Measurements from ENCODE around the gene CORO7. TPM values are rescaled to one million over a fixed set of nuclear protein-coding genes. Genes with fewer than 3 reads are reported as not detected.
A peak's percentile ranks its signal among the peaks of the same experiment; 100 is the strongest.

The CORO7 gene
- total and polyA plus RNA-seq, 7 donors, result 10.0 to 43.4 (median 17.1) TPM

GRCh38 chr16:4378999-4379690, 37.3 kb downstream of the CORO7 start:
- H3K36me3 ChIP-seq, result peaks cover 5 to 27% (median 13%) of the 10 kb centered on the region in 4 donors
- no peaks in the 10 kb centered on the region for H3K27me3 ChIP-seq
- TF ChIP-seq, protein P1, sequence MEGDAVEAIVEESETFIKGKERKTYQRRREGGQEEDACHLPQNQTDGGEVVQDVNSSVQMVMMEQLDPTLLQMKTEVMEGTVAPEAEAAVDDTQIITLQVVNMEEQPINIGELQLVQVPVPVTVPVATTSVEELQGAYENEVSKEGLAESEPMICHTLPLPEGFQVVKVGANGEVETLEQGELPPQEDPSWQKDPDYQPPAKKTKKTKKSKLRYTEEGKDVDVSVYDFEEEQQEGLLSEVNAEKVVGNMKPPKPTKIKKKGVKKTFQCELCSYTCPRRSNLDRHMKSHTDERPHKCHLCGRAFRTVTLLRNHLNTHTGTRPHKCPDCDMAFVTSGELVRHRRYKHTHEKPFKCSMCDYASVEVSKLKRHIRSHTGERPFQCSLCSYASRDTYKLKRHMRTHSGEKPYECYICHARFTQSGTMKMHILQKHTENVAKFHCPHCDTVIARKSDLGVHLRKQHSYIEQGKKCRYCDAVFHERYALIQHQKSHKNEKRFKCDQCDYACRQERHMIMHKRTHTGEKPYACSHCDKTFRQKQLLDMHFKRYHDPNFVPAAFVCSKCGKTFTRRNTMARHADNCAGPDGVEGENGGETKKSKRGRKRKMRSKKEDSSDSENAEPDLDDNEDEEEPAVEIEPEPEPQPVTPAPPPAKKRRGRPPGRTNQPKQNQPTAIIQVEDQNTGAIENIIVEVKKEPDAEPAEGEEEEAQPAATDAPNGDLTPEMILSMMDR (IDR thresholded peaks at IDR 0.05), result no peak
- no peak for TF ChIP-seq POLR2A (IDR thresholded peaks at IDR 0.05)
- no peak for TF ChIP-seq POLR2AphosphoS5 (IDR thresholded peaks at IDR 0.05)
- TF ChIP-seq EP300 (IDR thresholded peaks at IDR 0.05), result no peak
- H3K9me3 ChIP-seq, result no peaks in the 10 kb centered on the region
- intact Hi-C loops (cut with DNase I), result no loop called here
- peaks cover 0 to 65% (median 57%) of the 10 kb centered on the region in 4 donors for H3K4me1 ChIP-seq
- no peak for DNase-seq
- H3K4me3 ChIP-seq, result no peak overlapping the region
- peak overlapping the region in 3 of 4 donors; percentile 82 to 97 (median 90) for H3K27ac ChIP-seq
- WGBS, 2 donors, result 89 to 91% methylated on average over 21 of the region's 21 CpGs

GRCh38 chr16:4378161-4378666, 38.2 kb downstream of the CORO7 start:
- DNase-seq, result no peak
- intact Hi-C loops (cut with DNase I), result no loop called here

GRCh38 chr16:4377573-4378154, 38.7 kb downstream of the CORO7 start:
- Histone ChIP-seq H3K36me3 (peaks cover 2 to 22% (median 7%) of the 10 kb centered on the region in 4 donors), H3K4me1 (peaks cover 0 to 80% (median 71%) of the 10 kb centered on the region in 4 donors), H3K4me3 (no peak overlapping the region), H3K9me3 (no peaks in the 10 kb centered on the region), H3K27me3 (no peaks in the 10 kb centered on the region), H3K27ac (peak overlapping the region; percentile 82 to 97 (median 90))
- 88 to 89% methylated on average over 12 of the region's 12 CpGs for WGBS, 2 donors
- TF ChIP-seq POLR2A (IDR thresholded peaks at IDR 0.05), result no peak
- no peak for TF ChIP-seq POLR2AphosphoS5 (IDR thresholded peaks at IDR 0.05)
- TF ChIP-seq, protein P1 (IDR thresholded peaks at IDR 0.05), result no peak
- no peak for TF ChIP-seq EP300 (IDR thresholded peaks at IDR 0.05)
- no peak for DNase-seq
- intact Hi-C loops (cut with DNase I), result no loop called here

More at GRCh38 chr16:4378161-4378666, 38.2 kb downstream of the CORO7 start:
- Histone ChIP-seq H3K9me3 (no peaks in the 10 kb centered on the region), H3K4me3 (no peak overlapping the region), H3K4me1 (peaks cover 0 to 74% (median 66%) of the 10 kb centered on the region in 4 donors), H3K36me3 (peaks cover 5 to 27% (median 11%) of the 10 kb centered on the region in 4 donors), H3K27me3 (no peaks in the 10 kb centered on the region), H3K27ac (peak overlapping the region; percentile 82 to 97 (median 90))
- no peak for TF ChIP-seq EP300 (IDR thresholded peaks at IDR 0.05)
- TF ChIP-seq POLR2AphosphoS5 (IDR thresholded peaks at IDR 0.05), result peak in 1 of 4 donors; percentile 38
- 84 to 88% methylated on average over 15 of the region's 15 CpGs for WGBS, 2 donors

DNA sequence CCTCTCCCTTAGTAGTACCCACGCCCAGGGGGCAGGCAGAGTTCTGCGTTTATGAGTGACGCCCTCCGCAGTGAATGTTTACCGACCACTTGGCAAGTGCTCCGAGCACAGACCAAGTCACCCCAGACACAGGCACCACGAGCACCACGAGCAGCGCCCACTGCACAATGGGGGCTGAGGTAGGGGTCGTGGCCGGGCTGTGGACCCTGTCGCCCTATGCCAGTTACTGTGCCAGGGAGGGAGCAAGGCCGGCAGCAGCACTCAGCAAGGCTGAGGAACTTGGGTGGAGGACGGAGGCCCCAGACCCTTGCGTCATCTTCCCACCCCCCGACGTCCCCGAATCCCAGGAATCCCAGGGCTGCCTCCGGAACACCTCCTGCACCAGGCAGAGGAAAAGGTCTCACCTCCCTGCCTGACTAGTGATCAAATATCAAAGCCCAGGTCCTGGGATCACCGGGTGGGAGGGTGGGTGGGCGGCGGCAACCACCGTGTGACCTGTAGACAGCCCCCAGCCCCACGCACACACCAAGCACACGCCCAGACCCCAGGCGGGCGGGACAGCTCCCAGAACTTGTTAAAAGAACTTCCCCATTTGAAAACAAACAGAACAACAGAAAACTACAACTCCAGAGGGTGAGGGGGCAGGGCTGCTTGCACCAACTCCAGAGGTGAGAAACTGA, 39.4 kb downstream of the CORO7 start:
- no peaks in the 10 kb centered on the region for H3K9me3 ChIP-seq
- intact Hi-C loops (cut with DNase I), result no loop called here
- no peak overlapping the region for H3K4me3 ChIP-seq
- H3K36me3 ChIP-seq, result peaks cover 0 to 16% (median 3%) of the 10 kb centered on the region in 4 donors
- 82 to 85% methylated on average over 27 of the region's 27 CpGs for WGBS, 2 donors
- H3K27ac ChIP-seq, result peak overlapping the region; percentile 82 to 97 (median 90)
- no peaks in the 10 kb centered on the region for H3K27me3 ChIP-seq
- DNase-seq, result no peak
- H3K4me1 ChIP-seq, result peaks cover 0 to 86% (median 78%) of the 10 kb centered on the region in 4 donors
- TF ChIP-seq POLR2A (IDR thresholded peaks at IDR 0.05) (no peak), POLR2AphosphoS5 (IDR thresholded peaks at IDR 0.05) (no peak), EP300 (IDR thresholded peaks at IDR 0.05) (no peak)
- TF ChIP-seq, protein P1 (IDR thresholded peaks at IDR 0.05), result no peak
